HG03025 (cell line): ENCODE measurements around the gene TMF1.

Experiments used
- ATAC-seq: cut with Tn5 transposase; IDR thresholded peaks from one replicate; pipeline ENCODE4 v1.9.1; 2021; ENCODE audit warnings: mild to moderate bottlenecking, moderate library complexity; ENCODE audit not compliant: unreplicated experiment, low FRiP score

The TMF1 gene

GRCh38 chr3:69082361-69082760 lies 30.2 kb upstream of the TMF1 start:
- ATAC-seq: no peak

GRCh38 chr3:69081583-69082262 lies 29.6 kb upstream of the TMF1 start:
- no peak for ATAC-seq

- ATAC-seq: peak; percentile 38
These were observed 28.2 kb upstream of the TMF1 start, which contains the start of gene UBA3 for GRCh38 chr3:69080233-69080920. TSS of gene UBA3 (minus strand) at chr3:69080365. CDS start at chr3:69080353, 12 bp downstream.

GRCh38 chr3:69079269-69080159 lies 27.4 kb upstream of the TMF1 start:
- ATAC-seq: no peak

GRCh38 chr3:69072928-69073327 lies 20.8 kb upstream of the TMF1 start:
- ATAC-seq: no peak

GRCh38 chr3:69066121-69066520 lies 14.0 kb upstream of the TMF1 start:
- ATAC-seq: no peak

GRCh38 chr3:69065318-69065964 lies 13.3 kb upstream of the TMF1 start:
- ATAC-seq: no peak

- no peak for ATAC-seq
These were observed 11.5 kb upstream of the TMF1 start for GRCh38 chr3:69063636-69064035.

GRCh38 chr3:69059688-69060087 lies 7.6 kb upstream of the TMF1 start:
- ATAC-seq: no peak

- no peak for ATAC-seq
These were observed 6.8 kb upstream of the TMF1 start for GRCh38 chr3:69058947-69059224.

GRCh38 chr3:69058180-69058946 lies 6.2 kb upstream of the TMF1 start:
- peak; percentile 88 for ATAC-seq

- ATAC-seq: no peak
These were observed 352 bp upstream of the TMF1 start for GRCh38 chr3:69052472-69052898.

- ATAC-seq: no peak
These were observed 3.1 kb downstream of the TMF1 start for GRCh38 chr3:69048990-69049389.

- ATAC-seq: no peak
These were observed 7.5 kb downstream of the TMF1 start for GRCh38 chr3:69044608-69045007.

- ATAC-seq: no peak
These were observed 18.7 kb downstream of the TMF1 start for GRCh38 chr3:69033470-69033869.

- ATAC-seq: no peak
These were observed 19.4 kb downstream of the TMF1 start for GRCh38 chr3:69032737-69033136.

- no peak for ATAC-seq
These were observed 20.0 kb downstream of the TMF1 start for GRCh38 chr3:69032142-69032541.

GRCh38 chr3:69031635-69032034 lies 20.5 kb downstream of the TMF1 start:
- no peak for ATAC-seq

GRCh38 chr3:69020857-69021256 lies 31.3 kb downstream of the TMF1 start:
- ATAC-seq: no peak

GRCh38 chr3:69020424-69020823 lies 31.7 kb downstream of the TMF1 start:
- no peak for ATAC-seq
